ENCODE measurements around the gene RBFOX2. TPM values are rescaled to one million over a fixed set of nuclear protein-coding genes. Genes with fewer than 3 reads are reported as not detected.

Gene RBFOX2
- total RNA-seq, 4 donors from 2014 or later, result 50.2 to 75.6 (median 71.4) TPM

- 83 to 86% methylated on average over 5 of the region's 5 CpGs for WGBS, 2 donors
- H3K9me3 ChIP-seq, result no peaks in the 10 kb centered on the region
- H3K4me3 ChIP-seq, result no peak overlapping the region
- no peak for TF ChIP-seq POLR2A (IDR thresholded peaks at IDR 0.05)
- TF ChIP-seq CTCF (IDR thresholded peaks at IDR 0.05), result no peak
- no peak for TF ChIP-seq EP300 (IDR thresholded peaks at IDR 0.05)
- peaks cover 0 to 22% (median 0%) of the 10 kb centered on the region in 4 donors for H3K4me1 ChIP-seq
- H3K36me3 ChIP-seq, result no peaks in the 10 kb centered on the region
- no peaks in the 10 kb centered on the region for H3K27me3 ChIP-seq
- no peak overlapping the region for H3K27ac ChIP-seq
- DNase-seq (ENCODE audit: low spot score in 2 of 2), result no peak
These were observed 177.8 kb downstream of the RBFOX2 start for GRCh38 chr22:35850831-35851230.

- Histone ChIP-seq H3K4me3 (no peak overlapping the region), H3K27ac (no peak overlapping the region), H3K27me3 (no peaks in the 10 kb centered on the region), H3K36me3 (no peaks in the 10 kb centered on the region), H3K4me1 (peaks cover 0 to 32% (median 0%) of the 10 kb centered on the region in 4 donors), H3K9me3 (no peaks in the 10 kb centered on the region)
- TF ChIP-seq POLR2A (IDR thresholded peaks at IDR 0.05) (no peak), EP300 (IDR thresholded peaks at IDR 0.05) (no peak), CTCF (IDR thresholded peaks at IDR 0.05) (no peak)
- no peak for DNase-seq (ENCODE audit: low spot score in 2 of 2)
- WGBS, 2 donors, result 54 to 66% methylated on average over 1 of the region's 1 CpG
These were observed 181.8 kb downstream of the RBFOX2 start for GRCh38 chr22:35846804-35847203.

- H3K4me1 ChIP-seq, result peaks cover 0 to 34% (median 0%) of the 10 kb centered on the region in 4 donors
These were observed 183.7 kb downstream of the RBFOX2 start for GRCh38 chr22:35844886-35845285.

GRCh38 chr22:35842954-35843353, 185.7 kb downstream of the RBFOX2 start:
- no peaks in the 10 kb centered on the region for H3K27me3 ChIP-seq
- DNase-seq (ENCODE audit: low spot score in 2 of 2), result no peak
- TF ChIP-seq POLR2A (IDR thresholded peaks at IDR 0.05) (no peak), CTCF (IDR thresholded peaks at IDR 0.05) (peak in 1 of 5 experiments; percentile 26)
- WGBS, 2 donors, result 33 to 43% methylated on average over 2 of the region's 2 CpGs
- no peak overlapping the region for H3K4me3 ChIP-seq
- no peak overlapping the region for H3K27ac ChIP-seq
- H3K36me3 ChIP-seq, result no peaks in the 10 kb centered on the region
- peaks cover 0 to 46% (median 3%) of the 10 kb centered on the region in 4 donors for H3K4me1 ChIP-seq
- no peaks in the 10 kb centered on the region for H3K9me3 ChIP-seq

More at GRCh38 chr22:35844886-35845285, 183.7 kb downstream of the RBFOX2 start:
- TF ChIP-seq EP300 (IDR thresholded peaks at IDR 0.05), result no peak
- TF ChIP-seq POLR2A (IDR thresholded peaks at IDR 0.05), result no peak
- TF ChIP-seq CTCF (IDR thresholded peaks at IDR 0.05), result no peak
- Histone ChIP-seq H3K27me3 (no peaks in the 10 kb centered on the region), H3K27ac (no peak overlapping the region), H3K4me3 (no peak overlapping the region), H3K36me3 (no peaks in the 10 kb centered on the region), H3K9me3 (no peaks in the 10 kb centered on the region)
- no peak for DNase-seq (ENCODE audit: low spot score in 2 of 2)
- WGBS, 2 donors, result 88 to 92% methylated on average over 2 of the region's 2 CpGs

GRCh38 chr22:35842519-35842913, 186.1 kb downstream of the RBFOX2 start:
- Histone ChIP-seq H3K9me3 (no peaks in the 10 kb centered on the region), H3K36me3 (no peaks in the 10 kb centered on the region), H3K27ac (no peak overlapping the region), H3K4me3 (no peak overlapping the region), H3K27me3 (no peaks in the 10 kb centered on the region), H3K4me1 (peaks cover 0 to 49% (median 3%) of the 10 kb centered on the region in 4 donors)
- no peak for DNase-seq (ENCODE audit: low spot score in 2 of 2)
- TF ChIP-seq CTCF (IDR thresholded peaks at IDR 0.05), result no peak
- no peak for TF ChIP-seq EP300 (IDR thresholded peaks at IDR 0.05)
- TF ChIP-seq POLR2A (IDR thresholded peaks at IDR 0.05), result no peak
- WGBS, 2 donors, result 100% methylated on average over 1 of the region's 1 CpG

Data from tibial nerve (tissue), 4 donors.